BLaER1 treated with 17β-estradiol and CSF1 and Interleukin-3, amounts not matched to agents 10 nM and 100 nM (cell line): ENCODE results near the gene CCDC86.

Experiments used
- H3K27ac ChIP-seq, 11 experiments: shearing (Covaris generic); formaldehyde crosslinking; 2 replicates each; pipeline ENCODE4 v1.8.1; 2022
- H3K27me3 ChIP-seq, 11 experiments: shearing (Covaris generic); formaldehyde crosslinking; 2 replicates each; pipeline ENCODE4 v1.8.1; 2022
- H3K36me3 ChIP-seq, 11 experiments: shearing (Covaris generic); formaldehyde crosslinking; 2 replicates each; pipeline ENCODE4 v1.8.1; 2022
- H3K4me1 ChIP-seq, 10 experiments: shearing (Covaris generic); formaldehyde crosslinking; 2 replicates each; pipeline ENCODE4 v1.8.1; 2022
- H3K4me2 ChIP-seq, 11 experiments: shearing (Covaris generic); formaldehyde crosslinking; 2 replicates each; pipeline ENCODE4 v1.8.1; 2022
- H3K4me3 ChIP-seq, 10 experiments: shearing (Covaris generic); formaldehyde crosslinking; 2 replicates each; pipeline ENCODE4 v1.8.1; 2022
- H3K9ac ChIP-seq, 11 experiments: shearing (Covaris generic); formaldehyde crosslinking; 2 replicates each; pipeline ENCODE4 v1.8.1; 2022
- H3K9me3 ChIP-seq, 11 experiments: shearing (Covaris generic); formaldehyde crosslinking; replicated peaks in 1 of 11; 2 replicates each; pipeline ENCODE4 v1.8.1; 2022
- H4K20me1 ChIP-seq, 11 experiments: shearing (Covaris generic); formaldehyde crosslinking; 2 replicates each; pipeline ENCODE4 v1.8.1; 2022
- Cebpa-rat ChIP-seq, 11 experiments: shearing (Covaris generic); IDR thresholded peaks; 2 replicates each; pipeline ENCODE4 v1.8.1; 2022

Gene CCDC86

DNA sequence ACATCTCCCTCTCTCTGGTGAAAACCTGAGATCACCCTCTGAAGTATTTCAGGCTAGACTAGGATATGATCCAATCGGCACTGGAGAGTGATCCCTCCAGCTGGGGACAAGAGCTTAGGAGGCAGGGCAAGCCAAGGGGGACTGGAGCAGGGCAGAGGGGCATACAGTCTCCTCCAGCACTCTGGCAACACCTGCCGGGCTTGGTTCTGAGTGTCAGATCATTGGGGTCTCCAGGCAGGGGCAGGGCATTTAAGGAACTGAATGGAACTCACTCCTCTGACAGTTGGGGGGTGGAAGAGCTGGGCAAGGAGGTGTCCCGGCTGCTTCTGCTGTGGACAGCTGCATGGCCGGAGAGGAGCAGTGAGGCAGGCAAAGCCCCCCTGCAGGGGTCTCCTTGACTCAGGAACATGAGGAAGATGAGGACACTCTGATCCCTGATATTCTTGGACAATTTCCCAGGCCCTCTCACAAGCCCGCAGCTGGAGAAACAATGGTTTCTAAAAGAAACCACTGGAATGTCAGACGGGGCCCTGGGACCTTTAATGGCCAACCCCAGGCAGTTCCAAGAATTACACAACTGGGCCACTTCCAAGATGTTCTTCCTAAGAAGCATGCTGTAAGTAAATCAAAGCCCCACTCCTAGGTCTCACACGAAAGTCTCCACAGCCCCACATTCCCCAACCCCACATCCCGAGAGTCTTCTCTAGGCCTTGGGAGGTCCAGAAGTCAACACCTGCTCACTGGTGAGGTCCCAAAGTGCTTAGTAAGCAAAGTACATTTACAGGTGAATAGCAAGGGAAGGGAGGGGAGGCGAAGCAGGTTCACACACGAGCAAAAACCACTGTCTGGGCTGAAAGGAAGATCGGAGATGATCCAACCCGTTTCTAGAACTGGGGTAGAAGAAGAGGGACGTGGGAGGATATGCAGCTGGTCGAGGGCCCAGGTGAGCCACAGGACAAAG is 1.2 kb upstream of the CCDC86 start:
- no peaks in the 10 kb centered on the region for H3K27me3 ChIP-seq
- H3K36me3 ChIP-seq = peaks cover 0 to 19% (median 5%) of the 10 kb centered on the region in 11 experiments; a peak in 8 of 22 replicates
- peaks cover 31 to 52% (median 38%) of the 10 kb centered on the region in 10 experiments for H3K4me1 ChIP-seq
- TF ChIP-seq Cebpa-rat (IDR thresholded peaks at IDR 0.05) = no peak
- no peak overlapping the region for H3K4me3 ChIP-seq
- H3K4me2 ChIP-seq = peak overlapping the region; percentile 88 to 100 (median 98); a peak in 20 of 22 replicates
- H3K9ac ChIP-seq = no peak overlapping the region
- H3K27ac ChIP-seq = peak overlapping the region in 5 of 11 experiments; percentile 65 to 92 (median 78); a peak in 8 of 22 replicates
- no peaks in the 10 kb centered on the region for H3K9me3 ChIP-seq
- peaks cover 0 to 36% (median 27%) of the 10 kb centered on the region in 11 experiments; a peak in 19 of 22 replicates for H4K20me1 ChIP-seq

DNA sequence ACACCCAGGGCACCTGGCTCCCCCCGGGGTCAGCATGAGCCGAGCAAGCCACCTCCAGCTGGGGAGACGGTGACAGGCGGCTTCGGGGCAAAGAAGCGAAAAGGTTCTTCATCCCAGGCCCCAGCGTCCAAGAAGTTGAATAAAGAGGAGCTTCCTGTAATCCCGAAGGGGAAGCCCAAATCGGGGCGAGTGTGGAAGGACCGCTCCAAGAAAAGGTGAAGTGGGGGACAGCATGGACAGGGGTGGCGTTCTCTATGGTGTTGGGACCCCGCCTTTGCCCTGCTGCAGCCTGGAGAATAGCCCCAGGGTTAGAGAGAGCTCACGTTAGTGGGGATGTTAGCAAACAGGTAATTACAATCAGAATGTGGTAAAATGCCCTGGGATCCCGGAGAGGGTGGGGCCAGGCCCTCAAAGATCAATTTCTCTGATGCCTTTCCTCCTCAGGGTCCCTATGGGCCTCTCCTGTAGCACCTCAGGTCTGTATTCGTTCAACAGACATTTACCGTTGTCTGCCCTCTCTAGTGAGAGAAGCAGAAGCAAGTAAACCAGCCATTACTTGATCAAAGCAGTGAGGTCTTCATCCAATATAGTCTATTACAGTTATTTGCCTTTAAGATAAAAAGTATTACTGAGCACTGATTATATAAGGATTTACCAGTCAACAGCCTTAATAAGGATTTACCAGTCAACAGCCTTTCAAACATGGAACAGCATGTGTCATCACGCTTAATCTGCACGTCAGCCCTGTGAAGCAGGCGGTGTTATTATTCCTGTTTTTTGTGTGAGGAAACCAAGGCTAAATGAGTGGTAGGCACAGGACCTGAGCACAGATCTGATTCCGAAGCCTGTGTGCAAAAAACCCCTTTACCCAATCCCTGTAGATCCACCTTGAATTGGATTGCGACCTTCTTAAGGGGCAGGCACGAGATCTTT is 1.0 kb downstream of the CCDC86 start:
- Histone ChIP-seq H3K36me3 (peaks cover 0 to 39% (median 19%) of the 10 kb centered on the region in 11 experiments; a peak in 18 of 22 replicates), H3K27ac (peak overlapping the region; percentile 25 to 92 (median 82); a peak in 21 of 22 replicates)
- no peak for TF ChIP-seq Cebpa-rat (IDR thresholded peaks at IDR 0.05)

DNA sequence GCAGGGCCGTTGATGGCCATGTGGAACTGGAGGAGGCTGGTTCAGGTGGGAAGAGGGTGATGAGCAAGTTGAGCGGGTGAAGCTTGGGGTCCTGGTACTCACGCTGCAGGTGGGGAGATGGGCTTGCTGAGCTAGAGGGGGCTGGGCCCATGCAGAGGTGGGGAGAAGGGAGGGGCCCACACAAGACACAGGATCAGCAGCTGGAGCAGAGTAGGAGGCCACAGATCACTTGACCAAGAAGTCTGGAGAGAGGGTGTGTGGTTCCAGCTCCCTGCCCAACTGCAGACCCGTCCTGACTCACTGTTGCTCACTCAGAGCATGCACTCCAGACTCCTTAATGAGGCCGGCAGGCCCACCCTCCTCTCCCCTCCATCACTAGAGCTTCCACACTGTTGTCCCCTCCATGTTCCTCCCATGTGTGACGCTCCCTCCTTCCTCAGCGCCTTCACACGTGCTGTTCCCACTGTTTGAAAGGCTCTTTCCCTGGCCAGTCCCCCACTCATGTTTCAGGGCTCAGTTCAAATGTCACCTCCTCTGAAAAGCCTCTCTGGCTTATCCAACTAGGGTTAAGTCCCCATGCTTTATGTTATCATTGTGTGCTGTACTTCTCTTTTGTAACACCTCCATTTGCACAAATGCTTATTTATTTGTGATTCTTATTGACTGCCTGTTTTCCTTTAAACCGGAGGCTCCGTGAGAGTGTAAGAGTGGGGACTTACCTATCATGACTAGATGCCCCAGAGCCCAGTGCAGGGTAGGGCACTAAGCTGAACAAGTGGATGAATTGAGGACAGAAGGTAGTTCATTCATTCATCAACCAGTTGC is 2.3 kb downstream of the CCDC86 start:
- Histone ChIP-seq H3K27ac (peak overlapping the region in 7 of 11 experiments; percentile 13 to 92 (median 87); a peak in 9 of 22 replicates), H3K27me3 (no peaks in the 10 kb centered on the region), H3K9me3 (no peaks in the 10 kb centered on the region), H3K4me3 (peak overlapping the region; percentile 66 to 98 (median 94)), H3K9ac (peak overlapping the region; percentile 73 to 95 (median 87); a peak in 21 of 22 replicates), H4K20me1 (peaks cover 0 to 71% (median 56%) of the 10 kb centered on the region in 11 experiments; a peak in 19 of 22 replicates), H3K4me1 (peaks cover 57 to 69% (median 64%) of the 10 kb centered on the region in 10 experiments), H3K4me2 (peak overlapping the region; percentile 88 to 100 (median 98)), H3K36me3 (peaks cover 4 to 52% (median 32%) of the 10 kb centered on the region in 11 experiments; a peak in 21 of 22 replicates)
- no peak for TF ChIP-seq Cebpa-rat (IDR thresholded peaks at IDR 0.05)

More for the DNA sequence above, 1.0 kb downstream of the CCDC86 start:
- peaks cover 44 to 56% (median 51%) of the 10 kb centered on the region in 10 experiments for H3K4me1 ChIP-seq
- peak overlapping the region; percentile 73 to 95 (median 87) for H3K9ac ChIP-seq
- H3K9me3 ChIP-seq = no peaks in the 10 kb centered on the region
- peaks cover 0 to 57% (median 43%) of the 10 kb centered on the region in 11 experiments; a peak in 19 of 22 replicates for H4K20me1 ChIP-seq
- peak overlapping the region; percentile 88 to 100 (median 98) for H3K4me2 ChIP-seq
- no peaks in the 10 kb centered on the region for H3K27me3 ChIP-seq
- H3K4me3 ChIP-seq = peak overlapping the region; percentile 66 to 98 (median 94)

DNA sequence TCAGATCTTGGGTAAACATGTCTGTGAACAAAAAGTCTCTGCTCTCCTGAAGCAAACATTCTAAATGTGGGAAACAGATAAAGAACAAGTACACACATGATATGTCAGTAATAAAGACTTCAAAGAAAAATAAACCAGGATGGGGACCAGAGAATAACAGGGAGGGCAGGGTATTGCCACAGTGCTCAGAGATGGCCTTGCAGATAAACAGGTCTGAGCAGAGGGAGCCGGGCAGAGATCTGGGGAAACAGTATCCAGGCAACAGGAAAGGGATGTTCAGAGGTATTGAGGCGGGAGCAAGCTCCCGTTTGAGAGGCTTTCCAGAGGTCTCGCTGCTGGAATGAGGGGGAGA is 2.9 kb downstream of the CCDC86 start:
- H3K9ac ChIP-seq = peak overlapping the region; percentile 4 to 95 (median 87); a peak in 20 of 22 replicates
- peak overlapping the region in 9 of 10 experiments; percentile 85 to 98 (median 94); a peak in 16 of 20 replicates for H3K4me3 ChIP-seq
- H3K27ac ChIP-seq = 0 out of 22 replicates have a peak overlapping the region, but pooled peaks of 1 of the 11 experiments have one; percentile 32

DNA sequence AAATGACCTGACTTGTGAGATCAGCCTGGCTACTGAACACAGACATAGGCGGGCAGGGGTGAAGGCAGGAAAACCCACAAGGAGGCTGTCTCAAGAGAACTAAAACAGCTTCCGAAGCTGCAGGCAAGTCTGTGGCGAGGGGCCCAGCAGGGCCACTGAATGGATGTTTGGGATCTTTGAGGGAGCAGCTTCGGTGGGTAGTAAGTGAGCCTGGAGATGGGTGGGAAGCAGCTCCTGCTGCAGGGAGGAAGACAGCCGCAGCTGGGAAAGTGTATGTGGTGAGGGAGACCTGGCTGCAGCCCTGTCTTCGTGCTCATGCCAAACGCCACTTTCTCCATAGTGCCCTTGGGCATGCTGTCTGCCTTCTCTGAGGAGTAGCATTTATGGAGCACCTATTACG is 3.4 kb downstream of the CCDC86 start:
- H4K20me1 ChIP-seq = peaks cover 0 to 82% (median 61%) of the 10 kb centered on the region in 11 experiments; a peak in 19 of 22 replicates
- TF ChIP-seq Cebpa-rat (IDR thresholded peaks at IDR 0.05) = no peak
- peak overlapping the region in 8 of 10 experiments; percentile 85 to 98 (median 94); a peak in 16 of 20 replicates for H3K4me3 ChIP-seq
- H3K36me3 ChIP-seq = peaks cover 14 to 63% (median 42%) of the 10 kb centered on the region in 11 experiments
- peaks cover 59 to 75% (median 66%) of the 10 kb centered on the region in 10 experiments for H3K4me1 ChIP-seq
- no peaks in the 10 kb centered on the region for H3K27me3 ChIP-seq
- peak overlapping the region; percentile 4 to 95 (median 87); a peak in 20 of 22 replicates for H3K9ac ChIP-seq
- peak overlapping the region; percentile 88 to 100 (median 98) for H3K4me2 ChIP-seq
- H3K9me3 ChIP-seq = no peaks in the 10 kb centered on the region
- H3K27ac ChIP-seq = 0 out of 22 replicates have a peak overlapping the region, but pooled peaks of 1 of the 11 experiments have one; percentile 32

More for the DNA sequence above, 2.9 kb downstream of the CCDC86 start:
- Histone ChIP-seq H3K27me3 (no peaks in the 10 kb centered on the region), H3K9me3 (no peaks in the 10 kb centered on the region), H4K20me1 (peaks cover 0 to 77% (median 61%) of the 10 kb centered on the region in 11 experiments; a peak in 19 of 22 replicates), H3K4me1 (peaks cover 59 to 73% (median 66%) of the 10 kb centered on the region in 10 experiments), H3K4me2 (peak overlapping the region; percentile 88 to 100 (median 98)), H3K36me3 (peaks cover 10 to 58% (median 37%) of the 10 kb centered on the region in 11 experiments)
- TF ChIP-seq Cebpa-rat (IDR thresholded peaks at IDR 0.05) = no peak

DNA sequence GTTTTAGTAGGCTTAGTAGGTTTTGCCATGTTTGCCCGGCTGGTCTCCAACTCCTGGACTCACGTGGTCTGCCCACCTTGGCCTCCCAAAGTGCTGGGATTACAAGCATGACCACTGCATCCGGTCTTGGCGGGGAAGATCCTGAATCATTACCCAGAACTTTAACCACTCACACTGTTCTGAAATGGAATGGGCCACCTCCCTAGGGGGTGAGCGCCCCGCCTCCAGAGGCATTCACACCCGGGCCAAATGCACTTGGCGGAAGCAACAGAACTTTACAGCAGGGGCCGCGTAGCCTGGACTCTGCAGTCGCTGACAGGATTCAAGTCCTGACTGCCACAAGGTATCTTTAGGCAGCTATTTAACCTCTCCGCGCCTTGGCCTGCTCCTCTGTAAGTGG is 5.4 kb downstream of the CCDC86 start:
- Histone ChIP-seq H4K20me1 (peaks cover 0 to 98% (median 61%) of the 10 kb centered on the region in 11 experiments; a peak in 19 of 22 replicates), H3K4me2 (peak overlapping the region; percentile 52 to 93 (median 78); a peak in 20 of 22 replicates), H3K9ac (peak overlapping the region in 6 of 11 experiments; percentile 34 to 67 (median 61); a peak in 9 of 22 replicates), H3K36me3 (peaks cover 34 to 83% (median 62%) of the 10 kb centered on the region in 11 experiments), H3K27ac (peak overlapping the region in 4 of 11 experiments; percentile 21 to 58 (median 44); a peak in 3 of 22 replicates), H3K4me3 (peak overlapping the region in 2 of 10 experiments; percentile 25 to 28; a peak in 2 of 20 replicates), H3K9me3 (peaks cover 0 to 2% (median 0%) of the 10 kb centered on the region in 11 experiments; a peak in 2 of 22 replicates), H3K27me3 (no peaks in the 10 kb centered on the region), H3K4me1 (peaks cover 51 to 69% (median 59%) of the 10 kb centered on the region in 10 experiments)
- TF ChIP-seq Cebpa-rat (IDR thresholded peaks at IDR 0.05) = no peak

DNA sequence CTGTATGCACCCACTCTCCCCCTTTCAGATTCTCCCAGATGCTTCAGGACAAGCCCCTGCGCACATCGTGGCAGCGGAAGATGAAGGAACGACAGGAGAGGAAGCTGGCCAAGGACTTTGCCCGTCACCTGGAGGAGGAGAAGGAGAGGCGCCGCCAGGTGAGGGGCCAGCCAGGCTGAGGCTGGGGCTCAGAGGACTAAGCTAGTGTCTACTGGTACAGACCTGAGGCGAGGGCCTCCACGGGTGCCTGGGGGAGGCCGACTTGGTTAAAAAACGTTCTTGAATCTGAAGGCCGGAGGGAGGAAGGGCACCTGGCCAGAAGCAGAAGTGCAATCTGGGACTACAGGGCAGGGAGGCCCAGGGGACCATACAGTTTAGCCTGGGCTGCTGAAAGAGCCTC is 6.0 kb downstream of the CCDC86 start:
- peaks cover 48 to 70% (median 60%) of the 10 kb centered on the region in 10 experiments for H3K4me1 ChIP-seq
- H3K4me3 ChIP-seq = peak overlapping the region in 4 of 10 experiments; percentile 4 to 28 (median 18); a peak in 4 of 20 replicates
- peaks cover 0 to 92% (median 61%) of the 10 kb centered on the region in 11 experiments; a peak in 19 of 22 replicates for H4K20me1 ChIP-seq
- TF ChIP-seq Cebpa-rat (IDR thresholded peaks at IDR 0.05) = no peak
- H3K27ac ChIP-seq = peak overlapping the region in 9 of 11 experiments; percentile 7 to 58 (median 32); a peak in 13 of 22 replicates
- no peaks in the 10 kb centered on the region for H3K27me3 ChIP-seq
- peaks cover 40 to 89% (median 68%) of the 10 kb centered on the region in 11 experiments for H3K36me3 ChIP-seq
- H3K4me2 ChIP-seq = peak overlapping the region; percentile 52 to 93 (median 78)
- peak overlapping the region in 9 of 11 experiments; percentile 34 to 67 (median 47); a peak in 16 of 22 replicates for H3K9ac ChIP-seq
- H3K9me3 ChIP-seq = peaks cover 0 to 9% (median 5%) of the 10 kb centered on the region in 11 experiments; a peak in 6 of 22 replicates
